Retinal pigment epithelial cell (primary cell): ENCODE results near the gene GFRA3.
A peak's percentile ranks its signal among the peaks of the same experiment; 100 is the strongest.

Experiments
- DNase-seq: peaks from one replicate; pipeline ENCODE4 v3.0.0-alpha.2; 2010; ENCODE audit warnings: low read depth
- H3K4me3 ChIP-seq: 2 replicates; pipeline ENCODE4 v1.5.1; 2011; ENCODE audit warnings: mild to moderate bottlenecking, low read length, control low read depth, moderate library complexity
- CTCF ChIP-seq: conservative IDR thresholded peaks from 2 replicates; pipeline ENCODE4 v1.5.1; 2011; ENCODE audit warnings: low read depth, low read length, control low read depth, inconsistent platforms

The GFRA3 gene

GRCh38 chr5:138287246-138287645 is 12.8 kb upstream of the GFRA3 start:
- H3K4me3 ChIP-seq: no peak overlapping the region
- no peak for DNase-seq
- no peak for TF ChIP-seq CTCF

GRCh38 chr5:138282920-138283742 is 8.7 kb upstream of the GFRA3 start:
- peak; percentile 25 for DNase-seq

GRCh38 chr5:138280915-138281314 is 6.5 kb upstream of the GFRA3 start:
- no peak for DNase-seq
- TF ChIP-seq CTCF: no peak
- no peak overlapping the region for H3K4me3 ChIP-seq

More at GRCh38 chr5:138282920-138283742, 8.7 kb upstream of the GFRA3 start:
- no peak overlapping the region for H3K4me3 ChIP-seq
- TF ChIP-seq CTCF: peak; percentile 74

GRCh38 chr5:138276402-138277054 is 2.1 kb upstream of the GFRA3 start:
- H3K4me3 ChIP-seq: no peak overlapping the region
- TF ChIP-seq CTCF: no peak
- no peak for DNase-seq

- H3K4me3 ChIP-seq: no peak overlapping the region
- no peak for TF ChIP-seq CTCF
- no peak for DNase-seq
Observed at GRCh38 chr5:138275895-138276294, 1.5 kb upstream of the GFRA3 start.

- DNase-seq: no peak
- no peak overlapping the region for H3K4me3 ChIP-seq
- TF ChIP-seq CTCF: peak; percentile 4
Observed at GRCh38 chr5:138275379-138275782, 960 bp upstream of the GFRA3 start.

- H3K4me3 ChIP-seq: peak overlapping the region; percentile 42
Observed at GRCh38 chr5:138273834-138274188, 610 bp downstream of the GFRA3 start.

More at GRCh38 chr5:138273834-138274188, 610 bp downstream of the GFRA3 start:
- no peak for DNase-seq
- no peak for TF ChIP-seq CTCF
